Activated T-helper 2 cell treated with anti-CD3 and anti-CD28 coated beads, Interferon-gamma antibody, Interleukin-2, Interleukin-4, amounts not matched to agents 10 μg/mL and 5 μg/mL and 100 μg/mL, durations not matched to agents 14 hours and 24 hours and 36 hours (primary cell): ENCODE measurements around the gene CUL9. TPM values are rescaled to one million over a fixed set of nuclear protein-coding genes. Genes with fewer than 3 reads are reported as not detected.
A peak's percentile ranks its signal among the peaks of the same experiment; 100 is the strongest.

Source experiments
- DNase-seq: peaks from one replicate; pipeline ENCODE4 v3.0.0; 2021; ENCODE audit warnings: low spot score
- H3K27ac Mint-ChIP-seq: one replicate; pipeline ENCODE4 v1.8.0; 2021; ENCODE audit warnings: mixed read lengths
- H3K27me3 Mint-ChIP-seq: one replicate; pipeline ENCODE4 v1.8.0; 2021; ENCODE audit warnings: low read depth, mixed read lengths
- H3K36me3 Mint-ChIP-seq: one replicate; pipeline ENCODE4 v1.8.0; 2021; ENCODE audit warnings: low read depth, mixed read lengths
- H3K4me1 Mint-ChIP-seq: one replicate; pipeline ENCODE4 v1.8.0; 2021; ENCODE audit warnings: low read depth, mixed read lengths
- H3K4me3 Mint-ChIP-seq: one replicate; pipeline ENCODE4 v1.8.0; 2021; ENCODE audit warnings: low read depth, mild to moderate bottlenecking, moderate library complexity, mixed read lengths
- H3K9me3 Mint-ChIP-seq: one replicate; pipeline ENCODE4 v1.8.0; 2021; ENCODE audit warnings: mixed read lengths
- intact Hi-C: fragments of 100-400 bp; cut with micrococcal nuclease; formaldehyde crosslinking; loops from one replicate; pipeline ENCODE4 v1.15.1; 2023
- total RNA-seq: library from RNA; stranded (reverse); gene quantifications from 2 replicates; pipeline ENCODE4 v1.2.3, GENCODE V29; 2022

The CUL9 gene
- total RNA-seq, 1 donor from 2014 or later: 34.3 TPM

DNA sequence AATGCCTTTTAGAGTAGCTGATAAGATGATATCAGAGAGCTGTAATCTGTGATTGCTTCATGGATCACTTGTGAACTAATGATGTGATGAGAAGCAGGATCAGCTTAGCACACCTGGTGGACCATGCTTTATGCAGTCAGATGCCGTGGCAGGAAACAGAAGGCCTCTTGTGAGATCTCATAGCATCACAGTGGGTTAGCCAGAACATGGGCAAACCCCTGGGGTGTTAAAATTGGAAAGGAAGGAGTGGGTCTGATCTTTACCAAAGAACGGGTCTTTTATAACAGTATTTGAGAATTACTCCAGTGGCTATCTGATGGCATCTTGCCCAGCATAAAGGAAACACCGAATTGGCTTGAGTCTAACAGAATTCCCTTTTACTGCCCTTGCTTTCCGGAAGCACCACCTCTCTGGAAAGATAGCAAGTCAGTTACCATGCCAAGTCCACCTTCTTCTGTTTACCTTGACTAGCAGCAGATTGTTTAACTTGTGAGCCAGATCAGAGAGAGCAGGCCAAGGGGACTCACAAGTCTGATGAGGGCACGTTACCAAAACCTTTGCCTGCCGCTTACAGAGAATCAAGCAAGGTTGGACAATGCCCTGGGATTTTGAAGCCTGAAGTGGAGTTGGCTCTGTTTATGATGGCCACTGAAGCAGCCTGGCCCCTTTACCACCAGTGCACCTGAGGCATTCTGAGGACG lies 31.8 kb upstream of the CUL9 start:
- DNase-seq: no peak
- intact Hi-C loops: no loop called here
- Mint-ChIP-seq H3K9me3 (no peaks in the 10 kb centered on the region), H3K27ac (no peak overlapping the region), H3K36me3 (no peaks in the 10 kb centered on the region), H3K27me3 (no peaks in the 10 kb centered on the region), H3K4me1 (peaks cover 4% of the 10 kb centered on the region), H3K4me3 (no peak overlapping the region)

DNA sequence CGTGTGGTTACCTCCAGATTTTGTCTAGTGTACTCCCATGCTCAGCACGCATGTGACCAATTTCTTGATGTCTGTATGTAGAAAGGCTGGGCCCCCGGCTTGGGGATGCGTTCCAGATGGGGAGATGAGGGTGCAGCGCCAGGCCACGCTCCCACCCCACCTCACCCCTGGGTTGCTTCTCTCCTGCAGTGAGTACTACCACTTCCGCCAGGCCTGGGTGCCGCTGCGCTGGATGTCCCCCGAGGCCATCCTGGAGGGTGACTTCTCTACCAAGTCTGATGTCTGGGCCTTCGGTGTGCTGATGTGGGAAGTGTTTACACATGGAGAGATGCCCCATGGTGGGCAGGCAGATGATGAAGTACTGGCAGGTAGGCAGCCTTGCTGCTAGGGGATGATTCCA lies 22.4 kb upstream of the CUL9 start:
- H3K4me1 Mint-ChIP-seq: no peaks in the 10 kb centered on the region
- H3K9me3 Mint-ChIP-seq: no peaks in the 10 kb centered on the region
- H3K27me3 Mint-ChIP-seq: no peaks in the 10 kb centered on the region
- no peak overlapping the region for H3K27ac Mint-ChIP-seq
- intact Hi-C loops: no loop called here
- H3K36me3 Mint-ChIP-seq: no peaks in the 10 kb centered on the region
- no peak for DNase-seq
- H3K4me3 Mint-ChIP-seq: no peak overlapping the region

DNA sequence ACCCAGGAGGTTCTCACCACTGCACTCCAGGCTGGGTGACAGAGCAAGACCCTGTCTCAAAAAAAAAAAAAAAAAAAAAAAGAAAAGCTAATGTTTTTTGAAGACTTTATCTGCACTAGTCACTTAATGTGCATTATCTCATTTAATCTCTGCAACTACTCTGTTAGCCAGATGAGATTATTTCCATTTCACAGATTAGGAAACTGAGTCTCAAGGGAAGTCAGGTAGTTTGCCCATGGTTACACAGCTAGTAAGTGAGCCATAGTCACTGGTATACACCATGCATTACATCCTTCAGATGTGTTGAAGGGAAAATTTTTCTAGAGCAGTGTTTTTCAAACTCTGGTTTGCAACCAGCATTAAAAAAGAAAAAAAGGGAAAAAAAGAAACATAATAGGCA lies 18.1 kb upstream of the CUL9 start:
- H3K27me3 Mint-ChIP-seq: peaks cover 2% of the 10 kb centered on the region

DNA sequence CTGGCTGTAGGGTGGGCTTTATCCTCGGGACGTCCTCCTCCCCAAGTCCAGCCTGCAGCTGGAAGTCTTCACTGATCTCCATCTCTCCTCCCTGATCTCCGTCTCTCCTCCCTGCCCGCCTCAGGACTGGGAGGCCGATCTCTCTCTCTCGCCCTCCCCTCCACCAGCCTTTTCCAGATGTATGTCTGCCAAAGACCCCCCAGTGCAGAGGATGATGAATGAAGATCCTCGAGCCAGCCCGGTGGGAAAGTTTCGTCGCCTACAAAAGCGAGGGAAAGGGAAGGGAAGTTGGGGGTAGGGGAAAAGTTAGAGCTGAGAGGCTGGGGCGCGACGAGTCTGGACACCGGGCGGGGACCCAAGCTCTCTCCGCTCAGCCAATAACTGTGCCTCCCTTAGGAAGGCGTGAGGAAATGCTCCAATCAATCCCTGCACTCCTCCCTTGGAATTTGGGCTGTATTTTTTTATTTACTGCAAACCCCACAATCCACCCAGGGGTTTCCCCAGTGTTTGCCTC lies 11.5 kb upstream of the CUL9 start:
- H3K27me3 Mint-ChIP-seq: peaks cover 2% of the 10 kb centered on the region
- intact Hi-C loops: loop anchor here (2.0 to 5.0 kb wide), 8 partner anchors 76 to 423 kb away; partner anchors contain the start of genes BICRAL, KLC4, MEA1 and MRPL2
- peaks cover 17% of the 10 kb centered on the region for H3K36me3 Mint-ChIP-seq
- H3K27ac Mint-ChIP-seq: peak overlapping the region; percentile 92
- DNase-seq: no peak
- H3K4me1 Mint-ChIP-seq: peaks cover 34% of the 10 kb centered on the region
- peak overlapping the region; percentile 92 for H3K4me3 Mint-ChIP-seq
- H3K9me3 Mint-ChIP-seq: no peaks in the 10 kb centered on the region

More for the DNA sequence above, 18.1 kb upstream of the CUL9 start:
- DNase-seq: no peak
- Mint-ChIP-seq H3K27ac (no peak overlapping the region), H3K4me3 (no peak overlapping the region), H3K36me3 (no peaks in the 10 kb centered on the region), H3K4me1 (no peaks in the 10 kb centered on the region), H3K9me3 (no peaks in the 10 kb centered on the region)
- intact Hi-C loops: no loop called here

DNA sequence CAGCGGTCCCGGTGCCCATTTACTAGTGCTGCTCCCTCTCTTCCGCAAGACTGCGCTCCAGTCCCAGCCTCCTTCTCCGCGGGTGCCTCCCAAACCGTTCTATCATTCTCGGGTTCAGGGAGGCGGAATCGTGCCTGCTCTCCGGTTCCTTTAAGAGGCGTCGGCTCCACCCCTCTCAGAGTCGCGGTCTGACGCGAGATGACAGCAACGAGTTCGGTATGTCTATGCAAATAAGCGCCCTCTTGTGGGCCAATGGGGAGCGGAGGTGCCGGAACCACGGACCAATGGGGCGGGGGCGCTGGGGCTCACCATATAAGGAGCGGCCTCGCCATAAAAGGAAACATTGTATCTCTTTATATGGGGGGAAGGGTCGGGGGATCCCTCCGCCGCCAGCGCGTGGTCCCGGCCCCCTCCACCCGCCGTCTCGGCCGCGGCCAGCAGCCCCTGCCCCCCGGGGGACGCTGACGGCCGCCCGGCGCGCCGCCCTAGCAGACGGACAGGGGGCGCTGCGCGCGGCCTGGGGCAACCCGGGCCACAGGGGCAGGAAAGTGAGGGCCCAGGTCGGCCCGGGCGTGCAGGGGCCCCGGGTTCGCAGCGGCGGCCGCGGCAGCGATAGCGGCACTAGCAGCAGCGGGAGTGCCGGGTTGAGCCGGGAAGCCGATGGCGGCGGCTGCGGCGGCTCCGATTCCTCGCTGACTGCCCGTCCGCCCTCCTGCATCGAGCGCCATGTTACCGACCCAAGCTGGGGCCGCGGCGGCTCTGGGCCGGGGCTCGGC lies 10.9 kb upstream of the CUL9 start, which contains the start of gene SRF:
Gene SRF (plus strand): TSS at position 339 of the 776 bp plus-strand sequence. CDS start 388 bp downstream, at position 727.
- intact Hi-C loops: loop anchor here (2.0 to 5.0 kb wide), 8 partner anchors 76 to 424 kb away; partner anchors contain the start of genes BICRAL, KLC4, MEA1 and MRPL2
- H3K4me3 Mint-ChIP-seq: peak within 1 kb of the TSS; percentile 99
- peak within 1 kb of the TSS; percentile 92 for H3K27ac Mint-ChIP-seq
- peak; percentile 99 for DNase-seq
- H3K27me3 Mint-ChIP-seq: peaks cover 2% of the 10 kb centered on the region
- H3K4me1 Mint-ChIP-seq: peaks cover 39% of the 10 kb centered on the region
- no peaks in the 10 kb centered on the region for H3K9me3 Mint-ChIP-seq
- H3K36me3 Mint-ChIP-seq: peaks cover 24% of the 10 kb centered on the region

DNA sequence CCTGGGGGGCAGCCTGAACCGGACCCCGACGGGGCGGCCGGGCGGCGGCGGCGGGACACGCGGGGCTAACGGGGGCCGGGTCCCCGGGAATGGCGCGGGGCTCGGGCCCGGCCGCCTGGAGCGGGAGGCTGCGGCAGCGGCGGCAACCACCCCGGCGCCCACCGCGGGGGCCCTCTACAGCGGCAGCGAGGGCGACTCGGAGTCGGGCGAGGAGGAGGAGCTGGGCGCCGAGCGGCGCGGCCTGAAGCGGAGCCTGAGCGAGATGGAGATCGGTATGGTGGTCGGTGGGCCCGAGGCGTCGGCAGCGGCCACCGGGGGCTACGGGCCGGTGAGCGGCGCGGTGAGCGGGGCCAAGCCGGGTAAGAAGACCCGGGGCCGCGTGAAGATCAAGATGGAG lies 10.3 kb upstream of the CUL9 start:
- Mint-ChIP-seq H3K4me1 (peaks cover 40% of the 10 kb centered on the region), H3K36me3 (peaks cover 30% of the 10 kb centered on the region), H3K27ac (peak overlapping the region; percentile 69), H3K4me3 (peak overlapping the region; percentile 99), H3K9me3 (no peaks in the 10 kb centered on the region), H3K27me3 (peaks cover 2% of the 10 kb centered on the region)
- intact Hi-C loops: loop anchor here (2.0 to 5.0 kb wide), 8 partner anchors 75 to 424 kb away; partner anchors contain the start of genes BICRAL, KLC4, MEA1 and MRPL2
- no peak for DNase-seq

DNA sequence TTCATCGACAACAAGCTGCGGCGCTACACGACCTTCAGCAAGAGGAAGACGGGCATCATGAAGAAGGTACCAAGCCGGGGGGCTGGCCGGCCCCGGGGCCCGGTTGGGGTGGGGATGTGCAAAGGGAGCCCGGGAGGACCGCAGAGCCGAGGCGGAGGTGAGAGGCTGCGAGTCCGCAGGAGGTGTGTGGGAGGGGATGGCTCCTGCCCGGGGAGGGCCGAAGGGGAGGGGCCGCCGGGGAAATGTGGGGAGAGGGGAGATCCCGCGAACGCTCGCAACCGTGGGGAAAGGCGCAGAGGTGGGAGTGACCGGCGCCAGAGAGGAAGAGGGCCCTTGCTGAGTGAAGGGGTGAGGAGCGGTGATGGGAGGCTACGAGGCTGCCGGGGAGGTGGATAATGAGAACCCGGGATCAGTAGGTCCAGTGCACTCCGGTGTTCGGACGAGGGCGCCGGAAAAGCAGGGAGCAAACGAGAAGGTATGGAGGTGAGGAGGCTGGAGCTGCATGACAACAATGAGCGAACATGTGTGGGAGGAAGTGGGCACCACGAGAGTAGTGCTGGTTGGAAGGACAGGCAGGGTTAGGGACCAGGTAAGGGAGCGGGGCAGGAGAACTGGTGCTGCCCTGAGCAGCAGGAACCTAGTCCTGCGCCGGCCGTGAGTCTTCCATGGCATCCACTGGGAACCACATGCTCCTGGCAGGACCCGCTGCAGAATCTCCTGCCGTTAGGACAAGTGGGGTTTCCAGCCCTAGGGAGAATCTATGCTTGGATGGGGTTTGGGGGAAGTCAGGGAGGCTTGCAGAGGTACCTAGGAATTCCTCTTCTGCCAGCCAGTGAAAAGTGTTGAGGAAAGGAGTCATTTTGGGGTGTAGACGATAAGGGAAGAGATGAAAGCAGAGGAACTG lies 9.6 kb upstream of the CUL9 start:
- H3K4me3 Mint-ChIP-seq: peak overlapping the region; percentile 99
- intact Hi-C loops: loop anchor here (5.0 kb wide), 4 partner anchors 195 to 425 kb away; partner anchors contain the start of genes BICRAL, POLR1C, TBCC and YIPF3
- peak; percentile 42 for DNase-seq
- H3K27me3 Mint-ChIP-seq: peaks cover 2% of the 10 kb centered on the region
- peaks cover 40% of the 10 kb centered on the region for H3K4me1 Mint-ChIP-seq
- H3K27ac Mint-ChIP-seq: peak overlapping the region; percentile 69
- peaks cover 34% of the 10 kb centered on the region for H3K36me3 Mint-ChIP-seq
- H3K9me3 Mint-ChIP-seq: no peaks in the 10 kb centered on the region

DNA sequence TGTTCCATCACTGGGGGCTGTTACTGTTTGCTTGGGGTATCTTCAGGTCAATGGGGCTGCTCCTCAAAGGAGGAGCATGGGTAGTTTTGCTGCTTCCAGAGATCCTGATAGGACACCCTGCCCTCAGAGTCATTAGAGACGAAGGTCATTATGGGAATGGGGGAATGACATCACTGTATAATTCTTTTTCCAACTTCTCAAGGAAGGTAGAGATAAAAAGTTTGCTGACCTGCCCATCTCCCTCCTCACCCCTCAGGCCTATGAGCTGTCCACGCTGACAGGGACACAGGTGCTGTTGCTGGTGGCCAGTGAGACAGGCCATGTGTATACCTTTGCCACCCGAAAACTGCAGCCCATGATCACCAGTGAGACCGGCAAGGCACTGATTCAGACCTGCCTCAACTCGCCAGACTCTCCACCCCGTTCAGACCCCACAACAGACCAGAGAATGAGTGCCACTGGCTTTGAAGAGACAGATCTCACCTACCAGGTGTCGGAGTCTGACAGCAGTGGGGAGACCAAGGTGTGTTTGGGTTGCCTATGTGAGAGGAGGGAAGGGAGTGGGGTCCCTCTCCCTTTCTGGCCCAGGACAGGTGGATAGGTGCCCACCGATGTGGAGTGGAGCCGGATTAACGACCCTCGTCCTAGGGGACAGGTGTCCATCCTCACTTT lies 8.3 kb upstream of the CUL9 start:
- Mint-ChIP-seq H3K4me3 (peak overlapping the region; percentile 99), H3K4me1 (peaks cover 40% of the 10 kb centered on the region), H3K27me3 (no peaks in the 10 kb centered on the region), H3K27ac (no peak overlapping the region), H3K36me3 (peaks cover 47% of the 10 kb centered on the region), H3K9me3 (no peaks in the 10 kb centered on the region)
- intact Hi-C loops: loop anchor here (1.0 to 5.0 kb wide), 8 partner anchors 9 to 426 kb away; partner anchors contain the start of genes BICRAL, CNPY3, CUL9 and KLHDC3
- no peak for DNase-seq

DNA sequence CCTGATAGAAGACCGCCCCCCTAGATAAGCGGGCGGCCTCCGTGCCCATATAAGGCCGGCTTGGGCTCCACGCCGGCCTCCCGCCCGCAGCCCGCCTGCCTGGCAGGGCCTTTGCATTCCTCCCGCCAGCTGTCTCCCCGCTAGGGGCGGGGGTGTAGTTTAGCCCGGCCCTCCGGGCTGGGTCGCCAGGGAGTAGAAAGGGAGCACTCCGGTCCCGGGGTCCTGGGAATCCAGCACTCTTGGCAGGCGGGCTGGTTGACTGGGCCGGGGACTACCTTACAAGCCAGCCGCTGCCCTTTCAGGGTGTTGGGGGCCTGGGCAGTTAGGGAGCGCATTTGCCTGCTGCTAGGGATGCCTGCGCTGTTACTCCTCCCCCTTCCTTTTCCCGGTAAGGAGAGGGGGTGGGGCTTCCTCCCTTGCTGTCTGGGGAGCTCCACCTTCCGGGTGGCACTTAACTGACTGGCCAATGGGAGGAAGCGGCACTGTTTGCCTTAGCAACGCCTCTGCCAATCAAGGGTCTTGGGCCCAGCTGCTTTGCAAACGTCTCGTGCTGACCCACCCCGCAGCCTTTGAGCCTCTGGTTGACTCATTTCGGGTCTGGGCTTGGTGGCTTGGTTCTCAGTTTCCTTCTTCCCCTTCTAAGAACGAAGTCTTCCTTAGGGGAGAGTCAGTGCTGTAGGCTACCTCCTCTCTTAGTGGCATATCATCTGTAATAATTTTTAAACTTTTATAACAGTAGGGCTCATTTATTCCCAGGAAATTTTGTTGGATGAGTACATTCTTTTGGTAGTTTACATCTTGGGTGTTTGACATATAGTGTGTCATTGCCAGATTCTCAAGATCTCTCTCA lies 7.5 kb upstream of the CUL9 start:
- H3K27ac Mint-ChIP-seq: peak overlapping the region; percentile 64
- H3K9me3 Mint-ChIP-seq: no peaks in the 10 kb centered on the region
- DNase-seq: peak; percentile 96
- H3K4me3 Mint-ChIP-seq: peak overlapping the region; percentile 99
- no peaks in the 10 kb centered on the region for H3K27me3 Mint-ChIP-seq
- intact Hi-C loops: loop anchor here (1.0 to 5.0 kb wide), 8 partner anchors 8 to 427 kb away; partner anchors contain the start of genes BICRAL, CNPY3, CUL9 and KLHDC3
- peaks cover 40% of the 10 kb centered on the region for H3K4me1 Mint-ChIP-seq
- H3K36me3 Mint-ChIP-seq: peaks cover 55% of the 10 kb centered on the region

DNA sequence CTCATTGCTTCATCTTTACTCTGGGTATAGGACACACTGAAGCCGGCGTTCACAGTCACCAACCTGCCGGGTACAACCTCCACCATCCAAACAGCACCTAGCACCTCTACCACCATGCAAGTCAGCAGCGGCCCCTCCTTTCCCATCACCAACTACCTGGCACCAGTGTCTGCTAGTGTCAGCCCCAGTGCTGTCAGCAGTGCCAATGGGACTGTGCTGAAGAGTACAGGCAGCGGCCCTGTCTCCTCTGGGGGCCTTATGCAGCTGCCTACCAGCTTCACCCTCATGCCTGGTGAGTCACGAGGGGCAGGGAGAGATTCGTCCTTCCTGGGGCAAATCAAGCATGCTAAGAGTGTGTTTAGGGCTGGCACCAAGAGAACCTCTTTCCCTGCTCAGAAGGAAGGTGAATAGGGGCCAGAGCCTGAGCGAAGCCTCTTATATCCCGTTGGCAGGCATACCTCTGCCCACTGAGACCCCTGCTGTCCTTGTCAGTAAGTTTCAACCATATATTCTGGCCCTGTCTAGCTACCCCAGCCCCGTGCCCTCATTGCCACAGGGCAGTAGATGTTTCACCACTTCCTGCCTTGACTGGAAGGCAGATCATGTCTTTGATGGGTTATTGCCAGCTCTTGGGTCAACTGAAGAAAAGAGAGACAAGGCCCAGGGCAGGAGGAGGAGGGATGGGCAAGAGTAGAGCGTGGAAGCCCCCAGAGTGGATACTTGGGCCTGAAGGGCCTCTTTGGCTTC lies 6.1 kb upstream of the CUL9 start:
- Mint-ChIP-seq H3K36me3 (peaks cover 56% of the 10 kb centered on the region), H3K4me1 (peaks cover 33% of the 10 kb centered on the region), H3K27me3 (no peaks in the 10 kb centered on the region), H3K4me3 (no peak overlapping the region), H3K9me3 (no peaks in the 10 kb centered on the region), H3K27ac (peak overlapping the region; percentile 27)
- DNase-seq: no peak
- intact Hi-C loops: loop anchor here (2.0 kb wide), 2 partner anchors 49 to 247 kb away; partner anchors contain the start of gene CNPY3
